Cardiac muscle cell (in vitro differentiated cells and primary cell): ENCODE results near the gene AIG1. TPM values are rescaled to one million over a fixed set of nuclear protein-coding genes. Genes with fewer than 3 reads are reported as not detected.

Source experiments
- DNase-seq, 2 donors: peaks; one replicate each; pipeline versions ENCODE4 v3.0.0 to v3.0.0-alpha.2; 2010 to 2017; ENCODE audit warnings: low read depth in 1 of 2, low spot score in 1 of 2
- H3K27ac ChIP-seq: fragments of 200-600 bp; sonication (generic); 2 replicates; pipeline ENCODE4 v1.5.1; 2016
- H3K27me3 ChIP-seq: fragments of 200-600 bp; sonication (generic); 2 replicates; pipeline ENCODE4 v1.6.0; 2016; ENCODE audit warnings: control low read depth
- H3K36me3 ChIP-seq: fragments of 200-600 bp; sonication (generic); 2 replicates; pipeline ENCODE4 v1.5.1; 2016; ENCODE audit warnings: control low read depth
- H3K4me1 ChIP-seq: fragments of 200-600 bp; sonication (generic); 2 replicates; pipeline ENCODE4 v1.8.1; 2017; ENCODE audit warnings: low read depth, mild to moderate bottlenecking, mixed run types
- H3K4me3 ChIP-seq: fragments of 200-600 bp; sonication (generic); 2 replicates; pipeline ENCODE4 v1.5.1; 2016; ENCODE audit warnings: mild to moderate bottlenecking
- H3K9me3 ChIP-seq: fragments of 200-600 bp; sonication (generic); 2 replicates; pipeline ENCODE4 v1.5.1; 2017; ENCODE audit warnings: low read depth, mild to moderate bottlenecking, control low read depth
- polyA plus RNA-seq: library from polyadenylated mRNA; unstranded; fragments of >200 nt; fragmentation: Nextera tagmentation; extraction: Ambion mirVana; gene quantifications from 2 replicates; pipeline ENCODE4 v1.2.1, GENCODE V29; 2016
- total RNA-seq: library from RNA; depleted of rRNA; stranded (reverse); fragments of >200 nt; gene quantifications from 2 replicates; pipeline ENCODE4 v1.2.3, GENCODE V29; 2016
- TF ChIP-seq, protein P1 (sequence below): IDR thresholded peaks from 2 replicates; pipeline ENCODE4 v1.5.1; 2012; ENCODE audit warnings: low read depth, mild to moderate bottlenecking, low read length

AIG1 gene
- total and polyA plus RNA-seq, 2 experiments from 2014 or later = 35.9 to 55.4 TPM

- TF ChIP-seq, protein P1, sequence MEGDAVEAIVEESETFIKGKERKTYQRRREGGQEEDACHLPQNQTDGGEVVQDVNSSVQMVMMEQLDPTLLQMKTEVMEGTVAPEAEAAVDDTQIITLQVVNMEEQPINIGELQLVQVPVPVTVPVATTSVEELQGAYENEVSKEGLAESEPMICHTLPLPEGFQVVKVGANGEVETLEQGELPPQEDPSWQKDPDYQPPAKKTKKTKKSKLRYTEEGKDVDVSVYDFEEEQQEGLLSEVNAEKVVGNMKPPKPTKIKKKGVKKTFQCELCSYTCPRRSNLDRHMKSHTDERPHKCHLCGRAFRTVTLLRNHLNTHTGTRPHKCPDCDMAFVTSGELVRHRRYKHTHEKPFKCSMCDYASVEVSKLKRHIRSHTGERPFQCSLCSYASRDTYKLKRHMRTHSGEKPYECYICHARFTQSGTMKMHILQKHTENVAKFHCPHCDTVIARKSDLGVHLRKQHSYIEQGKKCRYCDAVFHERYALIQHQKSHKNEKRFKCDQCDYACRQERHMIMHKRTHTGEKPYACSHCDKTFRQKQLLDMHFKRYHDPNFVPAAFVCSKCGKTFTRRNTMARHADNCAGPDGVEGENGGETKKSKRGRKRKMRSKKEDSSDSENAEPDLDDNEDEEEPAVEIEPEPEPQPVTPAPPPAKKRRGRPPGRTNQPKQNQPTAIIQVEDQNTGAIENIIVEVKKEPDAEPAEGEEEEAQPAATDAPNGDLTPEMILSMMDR = no peak
Observed at GRCh38 chr6:143328876-143329275, 268.2 kb downstream of the AIG1 start.

DNA sequence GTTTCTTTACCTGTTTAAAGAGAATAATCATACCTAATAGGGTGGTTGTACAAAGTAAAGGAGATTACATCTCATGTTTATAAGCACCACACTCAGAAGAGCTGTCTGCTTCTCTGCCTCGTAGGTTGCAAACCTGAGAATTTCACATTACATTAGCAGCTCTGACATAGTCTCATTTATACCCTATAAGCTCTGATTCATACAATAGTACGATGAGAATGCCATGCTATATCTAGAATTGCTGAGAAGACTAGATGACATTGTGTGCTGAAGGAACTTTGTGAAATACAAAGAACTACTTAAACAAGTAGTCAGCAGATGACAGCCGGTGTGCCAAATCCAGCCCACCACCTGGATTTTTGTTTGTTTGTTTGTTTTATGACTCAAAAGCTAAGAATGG, 268.6 kb downstream of the AIG1 start:
- Histone ChIP-seq H3K9me3 (no peaks in the 10 kb centered on the region), H3K4me1 (peaks cover 3% of the 10 kb centered on the region), H3K27me3 (no peaks in the 10 kb centered on the region), H3K4me3 (no peak overlapping the region), H3K27ac (no peak overlapping the region), H3K36me3 (no peaks in the 10 kb centered on the region)
- TF ChIP-seq, protein P1 = no peak
- no peak for DNase-seq

More at GRCh38 chr6:143328876-143329275, 268.2 kb downstream of the AIG1 start:
- Histone ChIP-seq H3K4me3 (no peak overlapping the region), H3K27me3 (no peaks in the 10 kb centered on the region), H3K9me3 (no peaks in the 10 kb centered on the region), H3K4me1 (peaks cover 3% of the 10 kb centered on the region), H3K27ac (no peak overlapping the region), H3K36me3 (no peaks in the 10 kb centered on the region)
- no peak for DNase-seq

GRCh38 chr6:143331362-143331761, 270.7 kb downstream of the AIG1 start:
- TF ChIP-seq, protein P1 = no peak
- H3K4me3 ChIP-seq = no peak overlapping the region

DNA sequence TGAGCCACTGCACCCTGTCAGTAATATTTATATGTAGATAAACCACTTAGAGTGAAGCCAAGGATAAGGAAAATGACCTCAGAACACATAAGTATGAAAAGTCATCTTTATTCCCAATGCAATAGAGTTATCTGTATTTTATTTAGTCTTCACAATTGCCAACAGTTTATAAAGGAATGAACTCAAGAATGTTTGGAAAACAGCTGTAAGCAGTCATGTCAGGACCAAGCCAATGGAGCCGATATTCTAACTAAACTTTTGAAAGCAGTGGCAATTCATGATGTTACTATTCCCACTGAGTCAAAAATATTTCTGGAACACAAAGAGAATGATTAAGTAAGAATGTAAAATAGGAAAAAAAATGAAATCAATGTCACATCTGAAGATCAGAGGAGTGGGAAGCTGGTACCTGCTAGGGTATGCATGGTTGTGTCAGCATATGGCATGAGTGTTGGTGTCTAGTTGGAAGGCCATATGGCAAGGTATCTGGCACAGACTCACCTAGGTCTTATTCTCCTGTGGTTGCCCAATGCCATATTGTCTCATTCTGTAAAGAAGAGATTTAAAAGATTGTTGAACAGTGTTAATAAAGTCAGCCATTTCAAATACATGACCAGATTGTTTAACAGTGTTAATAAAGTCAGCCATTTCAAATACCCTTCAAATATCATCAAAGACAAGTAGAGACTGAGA, 271.6 kb downstream of the AIG1 start:
- no peak for DNase-seq

More at GRCh38 chr6:143331362-143331761, 270.7 kb downstream of the AIG1 start:
- no peaks in the 10 kb centered on the region for H3K9me3 ChIP-seq
- DNase-seq = no peak
- no peak overlapping the region for H3K27ac ChIP-seq
- H3K4me1 ChIP-seq = peaks cover 2% of the 10 kb centered on the region
- no peaks in the 10 kb centered on the region for H3K27me3 ChIP-seq
- H3K36me3 ChIP-seq = no peaks in the 10 kb centered on the region

DNA sequence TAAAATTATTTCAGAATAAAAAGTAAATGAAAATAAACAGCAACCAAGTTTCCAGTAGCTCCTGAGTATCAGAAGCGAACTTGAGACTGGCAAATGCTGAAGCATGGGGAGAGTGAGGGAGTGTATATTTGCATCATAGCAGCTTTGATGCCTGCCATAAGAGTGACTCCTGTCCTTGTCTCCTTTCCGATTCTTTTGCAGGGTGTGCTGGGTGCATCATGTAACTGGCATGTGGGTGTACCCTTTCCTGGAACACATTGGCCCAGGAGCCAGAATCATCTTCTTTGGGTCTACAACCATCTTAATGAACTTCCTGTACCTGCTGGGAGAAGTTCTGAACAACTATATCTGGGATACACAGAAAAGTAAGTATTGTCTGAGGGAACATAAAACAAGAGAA, 272.4 kb downstream of the AIG1 start:
- no peak overlapping the region for H3K4me3 ChIP-seq
- DNase-seq = no peak
- H3K27ac ChIP-seq = no peak overlapping the region
- H3K4me1 ChIP-seq = no peaks in the 10 kb centered on the region
- TF ChIP-seq, protein P1 = no peak
- H3K36me3 ChIP-seq = no peaks in the 10 kb centered on the region
- H3K9me3 ChIP-seq = no peaks in the 10 kb centered on the region
- no peaks in the 10 kb centered on the region for H3K27me3 ChIP-seq

More for the DNA sequence above, 271.6 kb downstream of the AIG1 start:
- no peaks in the 10 kb centered on the region for H3K4me1 ChIP-seq
- H3K9me3 ChIP-seq = no peaks in the 10 kb centered on the region
- TF ChIP-seq, protein P1 = no peak
- H3K27me3 ChIP-seq = no peaks in the 10 kb centered on the region
- H3K4me3 ChIP-seq = no peak overlapping the region
- no peak overlapping the region for H3K27ac ChIP-seq
- H3K36me3 ChIP-seq = no peaks in the 10 kb centered on the region
